Gastrocnemius medialis (tissue), 4 donors: Measurements from ENCODE around the gene DCAF6.

ENCODE experiments used
- CTCF ChIP-seq, 5 experiments: fragments of 450-650 bp in 3 of 5; fragments of 200-600 bp in 2 of 5; sonication (generic) in 2 of 5; IDR thresholded peaks in 4 of 5; conservative IDR thresholded peaks in 1 of 5; 1 replicate in 4 of 5; 2 replicates in 1 of 5; pipeline ENCODE4 v1.5.1; 2016 to 2019; ENCODE audit warnings: antibody characterized with exemption in 5 of 5, mild to moderate bottlenecking in 3 of 5, moderate library complexity in 3 of 5
- POLR2A ChIP-seq, 2 donors: fragments of 450-650 bp; IDR thresholded peaks; one replicate each; pipeline ENCODE4 v1.6.1; 2017; ENCODE audit warnings: antibody characterized with exemption in 2 of 2, mild to moderate bottlenecking in 2 of 2, moderate library complexity in 2 of 2

GRCh38 chr1:168019407-168019806, 82.9 kb downstream of the DCAF6 start:
- TF ChIP-seq CTCF (IDR thresholded peaks at IDR 0.05 in 4 of 5, conservative IDR thresholded peaks at IDR 0.05 in 1 of 5) (no peak), POLR2A (IDR thresholded peaks at IDR 0.05) (no peak)
